NCI-H2081 treated with DMSO at 0.1 percent for 48 hours (cell line): ENCODE measurements around the gene PARD6A.

Experiments
- DNase-seq: peaks from one replicate; lab custom pipeline; 2025; lab: John Stamatoyannopoulos, UW

PARD6A gene

DNA sequence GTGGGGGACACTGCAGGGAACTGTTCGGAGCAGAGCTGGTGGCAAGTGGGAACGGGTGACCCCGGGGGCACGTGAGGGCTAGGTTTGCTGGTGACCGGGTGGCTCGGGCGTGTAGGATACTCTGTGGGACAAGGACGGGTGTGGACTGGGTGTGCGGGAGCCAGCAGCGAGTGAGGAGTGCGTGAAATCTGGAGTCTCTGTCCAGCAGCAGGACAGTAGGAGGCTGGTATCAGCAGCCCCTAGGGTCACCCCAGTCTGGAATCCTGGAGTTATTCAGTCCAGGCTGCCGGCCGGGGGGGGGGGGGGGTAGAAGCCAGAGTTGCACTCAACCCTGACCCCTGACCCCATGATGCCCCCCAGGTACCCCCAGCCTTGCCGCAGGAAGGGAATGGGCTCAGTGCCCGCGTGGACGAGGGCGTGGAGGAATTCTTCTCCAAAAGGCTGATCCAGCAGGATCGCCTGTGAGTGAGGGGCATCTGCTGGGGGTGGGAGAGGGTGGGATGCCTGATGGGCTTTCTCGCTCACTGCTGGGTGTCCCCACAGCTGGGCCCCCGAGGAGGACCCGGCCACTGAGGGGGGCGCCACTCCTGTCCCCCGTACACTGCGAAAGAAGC lies 6.9 kb upstream of the PARD6A start:
- no peak for DNase-seq

DNA sequence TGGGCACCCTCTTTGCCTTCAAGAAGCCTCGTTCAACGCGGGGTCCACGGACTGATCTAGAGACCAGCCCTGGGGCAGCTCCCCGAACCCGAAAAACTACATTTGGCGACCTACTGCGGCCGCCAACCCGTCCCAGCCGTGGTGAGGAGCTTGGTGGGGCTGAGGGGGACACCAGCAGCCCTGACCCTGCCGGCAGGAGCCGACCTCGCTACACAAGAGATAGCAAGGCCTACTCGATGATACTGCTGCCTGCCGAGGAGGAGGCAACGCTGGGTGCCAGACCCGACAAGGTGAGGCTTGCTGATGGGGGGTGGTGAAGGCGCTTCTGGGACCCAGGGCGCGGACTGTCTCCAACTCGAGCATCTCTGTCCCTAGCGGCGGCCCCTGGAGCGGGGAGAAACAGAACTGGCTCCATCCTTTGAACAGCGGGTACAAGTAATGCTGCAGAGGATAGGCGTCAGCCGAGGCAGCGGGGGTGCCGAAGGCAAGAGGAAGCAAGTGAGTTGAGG lies 6.3 kb upstream of the PARD6A start:
- no peak for DNase-seq

DNA sequence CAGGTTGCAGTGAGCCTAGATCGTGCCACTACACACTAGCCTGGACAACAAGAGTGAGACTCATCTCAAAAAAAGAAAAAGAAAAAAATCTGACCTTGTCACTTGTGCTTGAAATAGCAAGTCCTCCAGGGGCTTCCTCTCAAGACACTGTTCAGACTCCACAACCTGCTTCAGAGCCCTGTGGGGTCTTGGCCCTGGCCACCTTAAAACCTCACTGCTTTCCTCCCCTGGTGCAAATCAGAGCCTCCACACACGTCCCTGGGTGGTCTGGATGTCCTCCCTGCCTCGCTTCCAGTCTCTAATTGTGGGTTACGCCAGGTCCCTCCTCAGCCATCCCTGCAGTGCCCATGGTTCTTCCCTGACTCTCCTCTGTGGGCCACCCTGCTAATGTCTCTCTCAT lies 5.4 kb upstream of the PARD6A start:
- DNase-seq = no peak

DNA sequence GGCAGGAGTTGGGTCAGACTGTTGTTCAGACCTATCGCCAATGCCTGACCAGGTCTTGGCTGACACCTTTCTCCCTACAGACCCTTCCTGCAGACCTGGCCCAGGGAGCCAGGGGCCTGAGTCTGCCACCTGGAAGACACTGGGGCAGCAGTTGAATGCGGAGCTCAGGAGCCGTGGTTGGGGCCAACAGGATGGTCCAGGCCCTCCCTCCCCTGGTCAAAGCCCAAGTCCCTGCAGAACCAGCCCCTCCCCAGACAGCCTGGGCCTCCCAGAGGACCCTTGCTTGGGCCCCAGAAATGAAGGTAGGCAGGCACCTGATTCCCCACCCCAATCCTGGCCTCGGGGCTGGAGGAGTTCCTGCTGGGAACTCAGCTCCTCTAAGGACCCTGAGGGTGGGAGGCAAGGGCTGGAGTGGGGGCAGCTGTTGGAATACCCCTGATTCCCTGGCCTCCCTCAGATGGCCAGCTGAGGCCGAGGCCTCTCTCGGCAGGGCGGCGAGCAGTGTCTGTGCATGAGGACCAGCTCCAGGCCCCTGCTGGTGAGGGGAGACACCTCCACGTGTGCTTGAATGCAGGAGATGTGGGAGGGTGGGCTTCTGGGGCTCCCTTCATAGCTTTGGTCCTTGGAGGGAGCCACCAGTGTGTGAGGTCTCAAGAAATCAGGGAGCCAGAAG lies 4.3 kb upstream of the PARD6A start:
- no peak for DNase-seq

DNA sequence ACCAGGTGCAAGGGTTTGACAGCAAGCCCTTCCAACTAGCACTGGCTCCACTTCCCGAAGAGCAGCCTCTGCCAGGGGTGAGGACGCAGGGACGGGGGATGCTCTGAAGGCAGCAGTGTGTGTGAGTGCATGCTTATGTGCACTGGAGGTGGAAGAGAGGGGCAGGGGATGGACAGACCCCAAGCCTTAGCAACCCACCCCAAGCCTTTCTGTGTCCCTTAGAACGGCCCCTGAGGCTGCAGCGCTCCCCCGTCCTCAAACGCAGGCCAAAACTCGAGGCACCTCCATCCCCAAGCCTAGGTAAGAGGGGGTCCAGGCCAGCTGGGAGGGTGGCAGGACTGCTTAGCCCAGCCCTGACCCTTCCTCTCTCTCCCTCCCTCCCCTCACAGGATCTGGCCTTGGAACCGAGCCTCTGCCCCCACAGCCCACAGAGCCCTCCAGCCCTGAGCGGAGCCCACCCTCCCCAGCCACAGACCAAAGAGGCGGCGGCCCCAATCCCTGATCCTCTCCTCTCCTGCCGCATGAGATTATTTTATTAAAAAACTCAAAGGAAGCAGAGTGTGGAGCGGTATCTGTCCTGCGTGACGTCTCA lies 3.6 kb upstream of the PARD6A start:
- no peak for DNase-seq

DNA sequence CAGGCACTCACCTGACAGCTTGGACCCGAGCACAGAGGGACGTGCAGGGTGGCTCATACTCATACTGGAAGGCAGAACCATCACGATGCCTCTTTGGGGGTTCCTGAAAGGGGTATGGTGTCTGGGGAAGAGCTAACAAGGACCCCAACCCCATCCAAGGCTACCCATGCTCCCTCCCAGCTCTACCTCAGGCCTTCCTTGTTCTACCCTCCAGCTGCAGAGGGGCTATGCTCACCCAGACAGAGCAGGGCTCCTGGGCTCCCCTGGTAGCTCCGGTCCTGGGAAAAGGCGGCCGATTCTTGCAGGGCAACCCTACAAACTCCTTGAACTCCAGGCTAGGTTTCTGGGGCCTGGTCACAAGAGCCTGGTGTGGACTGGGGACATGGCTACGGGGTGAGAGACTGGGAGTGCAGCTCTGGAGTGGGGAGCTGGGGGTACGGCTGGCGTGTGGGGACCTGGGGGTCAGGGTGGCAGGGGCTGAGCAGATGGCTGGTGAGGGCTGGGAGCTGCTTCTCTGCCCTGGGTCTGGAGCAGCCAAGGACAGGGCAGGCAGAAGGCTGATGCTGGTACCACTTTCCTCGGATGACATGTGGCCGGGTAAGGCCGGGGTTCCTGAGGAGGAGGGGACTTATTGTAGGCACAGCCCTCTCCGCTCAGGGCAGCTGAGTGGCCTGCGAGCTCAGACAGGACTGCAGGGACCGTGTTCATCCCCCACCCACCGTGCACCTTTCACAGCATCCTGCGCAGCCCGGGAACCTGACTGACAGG lies 2.8 kb upstream of the PARD6A start:
- DNase-seq = no peak

DNA sequence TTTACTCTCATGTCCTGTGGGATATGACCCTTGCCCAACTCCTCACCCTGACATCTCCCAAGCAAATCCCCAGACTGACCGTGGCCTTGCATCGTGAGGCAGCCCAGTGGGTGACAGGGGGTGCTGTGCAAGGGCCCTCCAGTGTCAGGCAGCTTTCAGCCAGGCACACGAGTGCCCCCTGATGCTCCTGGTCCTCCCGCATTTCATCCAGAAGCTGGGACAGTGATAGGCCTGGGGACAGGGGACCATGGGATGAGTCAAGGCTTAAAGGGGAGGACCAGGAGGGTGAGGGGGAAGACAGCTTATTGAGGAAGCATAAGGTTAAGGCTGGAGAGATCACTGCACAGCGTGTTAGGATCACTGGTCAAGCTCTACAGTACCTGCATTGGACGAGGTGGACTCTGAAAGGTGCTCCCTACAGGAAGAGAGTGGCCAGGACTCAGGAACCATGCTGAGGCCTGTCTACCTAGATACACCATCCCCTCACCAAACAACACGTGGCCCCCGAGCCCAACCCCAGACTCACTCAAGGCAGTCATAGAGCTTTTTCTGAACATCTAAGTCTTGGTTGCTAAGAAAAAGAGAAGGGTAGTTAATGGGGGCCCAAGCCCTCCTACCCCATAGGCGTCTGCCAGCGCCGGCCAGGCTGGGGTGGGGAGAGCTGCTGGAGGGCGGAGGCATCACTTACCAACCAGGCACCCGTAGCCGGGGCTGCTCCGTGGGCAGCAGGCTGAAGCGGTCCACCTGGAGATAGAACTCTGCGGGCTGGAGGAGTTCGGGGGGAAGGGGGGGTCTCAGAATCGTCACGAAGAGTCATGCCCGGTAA lies 1.7 kb upstream of the PARD6A start:
- no peak for DNase-seq

DNA sequence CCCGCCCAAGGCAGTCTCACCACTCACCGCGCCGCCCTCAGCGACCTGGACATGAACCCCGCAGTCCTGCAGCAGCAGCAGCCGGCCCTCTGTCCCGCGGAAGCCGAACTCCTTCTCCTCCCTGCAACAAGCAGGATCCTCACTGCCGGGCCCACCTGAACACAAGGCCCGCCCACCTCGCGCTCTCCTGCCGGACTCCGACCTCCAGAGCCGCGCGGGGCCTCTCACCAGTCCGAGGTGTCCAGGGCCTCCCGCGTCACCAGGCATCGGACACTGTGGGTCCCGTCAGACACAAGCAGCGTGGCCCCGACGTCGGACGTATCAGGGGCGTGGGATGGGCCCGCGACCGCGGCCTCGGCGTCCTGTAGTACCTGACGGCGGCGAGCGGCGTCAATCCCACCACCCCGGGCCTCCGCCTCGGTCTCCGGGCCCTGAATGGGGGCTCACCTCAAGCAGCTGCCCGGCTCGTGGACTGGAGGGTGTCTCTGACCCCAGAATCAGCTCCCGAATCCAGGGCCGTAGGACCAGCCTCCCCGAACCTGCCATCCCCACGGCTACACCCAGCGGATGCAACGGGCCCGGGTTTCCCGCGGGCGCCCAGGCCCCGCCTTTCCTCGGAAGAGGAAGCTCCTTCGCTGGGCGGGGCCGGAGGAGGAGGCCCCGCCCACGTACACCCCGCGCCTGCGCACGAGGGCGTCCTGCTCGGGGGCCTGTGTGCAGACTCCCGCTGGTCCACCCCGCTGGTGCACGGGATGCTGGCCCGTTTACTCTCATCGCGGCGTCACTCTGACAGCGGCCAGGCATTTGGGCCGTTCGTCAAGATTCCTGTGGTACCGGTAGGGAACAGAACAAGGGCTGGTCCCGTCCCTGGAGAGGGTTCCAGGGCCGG lies 841 bp upstream of the PARD6A start, which contains the start of gene ACD:
ACD (minus strand) TSS at position 586 of the 889 bp plus-strand sequence; CDS start at position 546, 40 bp downstream.
- DNase-seq = no peak

DNA sequence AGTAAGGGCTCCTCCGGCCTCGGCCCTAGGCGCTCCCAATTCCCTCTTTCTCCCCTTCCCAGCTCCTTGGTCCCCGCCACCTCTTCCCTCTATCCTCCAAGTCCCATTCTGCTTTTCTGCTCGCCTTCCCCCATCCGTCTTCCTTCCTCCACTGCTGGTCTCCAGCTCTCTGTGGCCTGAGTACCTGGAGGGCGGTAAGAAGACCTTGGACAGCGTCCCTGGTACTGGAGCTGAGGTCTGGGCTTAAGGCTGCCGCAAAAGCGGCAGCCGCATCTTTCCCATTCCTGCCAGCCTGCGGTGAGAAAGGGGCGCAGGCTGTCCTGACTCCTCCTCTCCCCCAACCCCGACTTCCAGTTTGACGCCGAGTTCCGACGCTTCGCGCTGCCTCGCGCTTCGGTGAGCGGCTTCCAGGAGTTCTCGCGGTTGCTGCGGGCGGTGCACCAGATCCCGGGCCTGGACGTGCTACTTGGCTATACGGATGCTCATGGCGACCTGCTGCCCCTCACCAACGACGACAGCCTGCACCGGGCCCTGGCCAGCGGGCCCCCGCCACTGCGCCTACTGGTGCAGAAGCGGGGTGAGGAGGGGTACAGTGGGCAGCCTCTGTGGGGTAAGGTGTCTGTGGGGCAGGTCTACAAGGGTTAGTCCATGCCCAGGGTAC lies 471 bp downstream of the PARD6A start:
- no peak for DNase-seq

DNA sequence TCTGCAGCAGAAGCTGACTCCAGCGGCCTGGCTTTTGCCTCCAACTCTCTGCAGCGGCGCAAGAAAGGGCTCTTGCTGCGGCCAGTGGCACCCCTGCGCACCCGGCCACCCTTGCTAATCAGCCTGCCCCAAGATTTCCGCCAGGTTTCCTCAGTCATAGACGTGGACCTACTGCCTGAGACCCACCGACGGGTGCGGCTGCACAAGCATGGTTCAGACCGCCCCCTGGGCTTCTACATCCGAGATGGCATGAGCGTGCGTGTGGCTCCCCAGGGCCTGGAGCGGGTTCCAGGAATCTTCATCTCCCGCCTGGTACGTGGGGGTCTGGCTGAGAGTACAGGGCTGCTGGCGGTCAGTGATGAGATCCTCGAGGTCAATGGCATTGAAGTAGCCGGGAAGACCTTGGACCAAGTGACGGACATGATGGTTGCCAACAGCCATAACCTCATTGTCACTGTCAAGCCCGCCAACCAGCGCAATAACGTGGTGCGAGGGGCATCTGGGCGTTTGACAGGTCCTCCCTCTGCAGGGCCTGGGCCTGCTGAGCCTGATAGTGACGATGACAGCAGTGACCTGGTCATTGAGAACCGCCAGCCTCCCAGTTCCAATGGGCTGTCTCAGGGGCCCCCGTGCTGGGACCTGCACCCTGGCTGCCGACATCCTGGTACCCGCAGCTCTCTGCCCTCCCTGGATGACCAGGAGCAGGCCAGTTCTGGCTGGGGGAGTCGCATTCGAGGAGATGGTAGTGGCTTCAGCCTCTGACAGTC lies 1.3 kb downstream of the PARD6A start:
- no peak for DNase-seq

DNA sequence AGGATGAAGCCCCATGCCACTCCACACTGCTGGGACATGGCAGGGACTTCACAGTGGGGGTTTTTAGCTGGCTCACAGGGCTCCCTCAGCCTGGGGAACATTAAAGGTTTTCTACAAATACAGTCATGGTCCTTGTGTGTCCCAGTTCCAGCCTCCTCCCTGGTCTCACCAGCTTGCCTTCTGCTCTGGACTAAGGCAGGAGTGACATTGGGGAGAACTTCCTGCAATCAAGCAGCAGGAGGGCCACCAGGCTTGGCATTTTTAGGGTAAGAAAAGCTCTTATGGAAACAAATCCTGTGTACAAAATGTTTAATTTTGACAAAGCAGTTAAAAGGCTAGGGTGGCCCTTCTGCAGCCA lies 1.9 kb downstream of the PARD6A start:
- DNase-seq = no peak

DNA sequence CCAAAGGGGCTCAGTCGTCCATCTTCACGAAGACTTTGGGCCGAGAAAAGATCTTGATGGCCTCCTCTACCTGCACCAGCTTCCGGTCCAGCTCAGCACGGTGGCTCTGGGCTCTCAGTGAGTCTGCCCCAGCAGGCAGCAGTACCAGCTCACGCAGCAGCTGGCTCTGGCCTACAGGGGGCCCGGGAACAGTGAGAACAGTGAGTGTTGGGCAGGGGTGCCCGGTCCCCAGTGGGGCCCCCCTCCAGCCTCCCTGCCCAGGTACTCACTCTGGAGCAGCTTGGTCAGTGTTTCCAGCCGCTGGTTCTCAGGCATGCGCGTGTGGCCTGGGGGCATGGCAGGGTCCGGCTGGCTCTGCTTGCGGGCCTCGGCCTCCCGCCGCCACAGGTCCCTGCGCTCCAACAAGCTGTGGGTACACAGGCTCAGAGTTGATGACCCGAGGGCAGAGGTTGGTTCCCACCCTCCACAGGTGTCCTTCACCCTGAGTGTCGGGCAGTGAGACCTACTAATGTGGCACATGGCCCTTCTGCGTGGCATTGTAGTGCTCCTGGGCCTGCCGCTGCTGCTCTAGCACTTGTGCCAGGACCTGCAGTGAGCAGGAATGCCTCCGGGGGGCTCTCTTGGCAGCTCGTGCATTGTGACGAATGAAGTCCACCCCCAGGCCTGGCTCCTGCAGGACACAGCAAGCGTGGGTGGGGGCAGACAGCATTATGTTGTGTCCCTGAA lies 2.6 kb downstream of the PARD6A start:
- no peak for DNase-seq

DNA sequence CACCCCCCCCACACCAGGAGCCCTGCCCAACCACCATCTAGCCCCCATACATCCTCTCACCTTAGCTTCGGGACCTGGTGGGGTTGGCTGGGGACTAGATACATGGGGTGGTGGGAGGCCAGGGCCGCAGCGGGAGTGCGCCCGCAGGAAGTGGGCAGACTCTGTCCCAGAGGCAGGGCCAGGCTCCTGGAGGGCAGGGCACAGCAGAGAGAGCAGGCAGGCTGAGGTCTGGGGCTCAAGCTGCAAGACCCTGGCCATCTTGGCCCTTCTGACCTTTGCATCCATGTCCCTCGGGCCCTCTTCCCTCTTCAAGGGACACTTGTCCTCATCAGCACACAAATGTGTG lies 3.1 kb downstream of the PARD6A start:
- DNase-seq = no peak

DNA sequence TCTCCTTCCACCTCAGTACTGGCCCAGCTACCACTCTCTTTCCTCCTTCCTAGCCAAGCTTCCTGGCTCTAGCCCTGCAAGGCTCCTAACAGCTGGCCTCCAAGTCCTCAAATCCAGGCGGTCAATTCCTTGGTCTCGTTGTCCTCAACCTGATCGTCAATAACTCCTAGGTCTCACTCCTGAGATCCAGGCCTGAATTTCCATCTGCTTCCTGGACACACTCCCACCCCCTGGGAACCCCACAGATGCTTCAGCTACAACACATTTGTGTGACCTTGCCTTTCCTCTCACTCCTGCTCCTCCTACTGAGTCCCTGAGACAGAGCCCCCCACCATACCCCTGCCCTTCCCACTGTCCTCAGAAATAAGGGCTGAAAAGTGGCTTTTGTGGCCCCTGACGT lies 3.5 kb downstream of the PARD6A start:
- DNase-seq = no peak

DNA sequence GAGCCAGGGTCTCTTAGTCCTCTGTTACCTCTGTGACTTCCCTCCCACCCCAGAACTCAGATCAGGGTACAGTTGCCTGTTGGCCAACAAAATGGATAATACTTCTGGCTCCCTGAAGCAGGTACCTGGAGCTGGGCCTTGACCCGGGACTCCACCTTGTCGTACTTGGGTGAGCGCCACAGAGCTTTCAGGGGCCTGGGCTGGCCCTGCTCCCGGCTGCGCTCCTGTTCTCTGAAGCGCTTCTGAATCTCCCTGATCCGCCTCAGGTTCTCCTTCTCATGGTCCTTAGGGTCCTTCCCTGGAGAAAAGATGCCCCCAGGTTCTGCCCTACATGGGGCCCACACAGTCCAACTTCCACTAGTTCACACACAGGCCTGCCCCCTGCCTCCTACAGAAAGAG lies 4.1 kb downstream of the PARD6A start:
- no peak for DNase-seq

DNA sequence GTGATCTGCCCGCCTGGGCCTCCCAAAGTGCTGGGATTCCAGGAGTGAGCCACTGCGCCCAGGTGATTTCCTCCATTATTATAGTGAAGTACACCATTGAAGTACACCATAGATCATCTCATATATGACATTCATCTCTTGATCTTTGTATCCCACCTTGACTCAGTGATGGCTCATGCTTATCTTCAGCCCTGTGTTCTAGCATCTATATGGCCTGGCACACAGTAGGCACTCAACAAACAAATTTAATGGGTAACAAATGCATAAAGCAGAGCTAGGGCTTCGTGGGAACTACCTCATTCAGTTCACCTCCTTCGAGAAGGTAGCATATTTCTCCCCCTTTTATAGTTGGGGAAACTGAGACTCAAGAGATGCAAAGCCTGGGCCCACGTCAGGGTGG lies 4.8 kb downstream of the PARD6A start:
- DNase-seq = no peak

DNA sequence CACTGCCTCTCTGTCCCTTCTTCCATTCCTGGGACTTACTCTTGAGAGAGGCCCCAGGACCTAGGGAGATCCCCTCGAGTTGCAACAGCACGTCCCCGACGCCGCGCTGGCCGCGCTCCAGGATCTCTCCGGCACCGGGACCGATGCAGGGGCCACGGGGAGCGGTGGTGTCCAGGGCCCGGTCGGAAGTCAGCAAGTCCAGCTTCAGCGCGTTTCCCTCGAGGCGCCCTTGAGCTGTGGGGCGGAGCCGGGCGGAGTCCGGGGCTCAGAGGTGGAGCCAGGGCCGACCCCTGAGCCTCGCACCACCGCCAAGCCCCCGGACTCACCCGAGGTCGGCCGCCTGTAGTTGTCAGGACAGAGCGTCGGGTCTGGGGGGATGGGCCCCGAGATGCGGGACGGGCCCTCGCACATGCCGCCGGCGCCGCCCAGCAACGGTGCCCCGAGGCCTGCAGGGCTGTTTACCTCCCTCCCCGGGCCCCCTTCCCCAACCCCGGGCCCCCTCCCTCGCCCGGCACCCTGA lies 5.3 kb downstream of the PARD6A start:
- no peak for DNase-seq

DNA sequence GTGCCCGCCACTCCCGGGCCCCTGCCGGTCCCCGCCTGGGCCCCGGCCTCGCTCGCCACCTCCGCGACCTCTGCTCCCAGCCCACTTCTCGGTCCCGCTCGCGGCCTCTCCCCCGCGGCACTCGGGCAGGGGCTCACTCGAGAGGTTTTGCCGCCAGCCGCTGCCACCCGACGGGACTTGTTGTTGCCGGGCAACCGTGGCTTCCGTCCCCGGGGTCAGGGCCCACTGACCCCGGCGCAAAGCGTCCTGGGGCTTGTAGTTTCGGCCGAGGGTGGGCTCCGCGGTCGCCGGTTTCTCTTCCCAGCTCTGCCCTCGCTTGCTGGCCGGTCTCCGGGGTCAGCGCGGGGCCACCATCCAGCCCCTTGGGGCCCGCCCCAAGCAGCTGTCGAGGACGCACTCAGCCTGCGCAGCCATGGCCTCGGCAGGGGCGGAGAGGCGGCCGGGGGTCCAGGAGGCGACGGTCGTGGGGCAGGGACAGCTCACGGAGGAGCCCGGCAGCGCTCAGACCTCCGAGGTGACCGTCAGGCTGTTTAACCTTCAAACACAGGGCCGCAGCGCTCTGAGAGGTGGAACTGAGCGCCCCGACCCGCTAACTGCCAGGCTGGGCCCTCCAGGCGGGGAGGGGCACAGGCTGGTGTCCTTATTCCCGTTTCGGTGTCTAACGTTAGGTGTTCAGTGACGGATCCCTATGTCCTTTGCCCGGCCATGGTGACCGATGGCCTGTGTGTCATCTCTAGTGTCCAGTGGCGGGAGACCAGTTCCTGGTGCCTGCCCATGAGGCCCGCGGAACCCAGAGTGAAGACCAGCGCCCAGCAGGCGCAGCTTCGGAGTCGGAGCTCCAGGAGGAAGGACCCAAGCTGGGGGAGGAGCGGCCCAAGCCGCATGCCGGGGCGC lies 6.0 kb downstream of the PARD6A start, which contains the start of the genes C16orf86 and ENKD1:
C16orf86 (plus strand) TSS at position 256 of the 894 bp plus-strand sequence; CDS start at position 413, 157 bp downstream.
ENKD1 (minus strand) TSS at position 192 of the 894 bp plus-strand sequence. CDS start 308 bp downstream, outside the sequence.
- DNase-seq = no peak
